ENCODE data around the gene PCCA. TPM values are rescaled to one million over a fixed set of nuclear protein-coding genes. Genes with fewer than 3 reads are reported as not detected.
"Not testable (repeated sequence)": the region's sequence is repeated elsewhere in the genome, so short reads cannot be mapped to it uniquely, and the experiment has no call there.

Gene PCCA
- total and polyA plus RNA-seq, 5 donors = 35.6 to 56.2 (median 54.6) TPM

DNA sequence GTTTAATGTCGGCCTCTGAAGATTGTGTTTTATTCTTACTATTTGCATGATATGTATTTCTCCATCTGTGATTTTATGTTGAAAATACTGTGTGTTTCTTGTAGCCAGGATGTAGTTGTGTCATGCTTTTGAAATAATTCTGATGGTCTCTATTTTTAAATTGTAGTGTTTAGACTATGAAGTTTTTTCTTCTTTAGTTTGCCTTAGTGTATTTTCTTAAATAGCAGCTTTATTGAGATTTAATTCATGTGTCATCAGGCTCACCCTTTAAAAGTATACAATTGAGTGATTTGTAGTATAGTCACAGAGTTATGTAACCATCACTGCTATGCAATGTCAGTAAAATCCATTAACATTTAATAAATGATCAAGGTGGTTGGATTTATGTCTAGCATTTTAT is 74.5 kb downstream of the PCCA start:
- intact Hi-C loops (cut with DNase I) = no loop called here
- WGBS = 85% methylated on average over 1 of the region's 1 CpG
- H3K4me3 ChIP-seq (ENCODE audit: low read length) = no peak overlapping the region
- no peak overlapping the region for H3K27ac ChIP-seq (ENCODE audit: low read length)
- ATAC-seq (no peak), DNase-seq (no peak)
- no peaks in the 10 kb centered on the region for H3K9me3 ChIP-seq (ENCODE audit: control insufficient read depth, low read length)
- no peaks in the 10 kb centered on the region for H3K27me3 ChIP-seq (ENCODE audit: control insufficient read depth, insufficient read depth)
- no peaks in the 10 kb centered on the region for H3K4me1 ChIP-seq (ENCODE audit: control insufficient read depth, insufficient read depth, low read length)

DNA sequence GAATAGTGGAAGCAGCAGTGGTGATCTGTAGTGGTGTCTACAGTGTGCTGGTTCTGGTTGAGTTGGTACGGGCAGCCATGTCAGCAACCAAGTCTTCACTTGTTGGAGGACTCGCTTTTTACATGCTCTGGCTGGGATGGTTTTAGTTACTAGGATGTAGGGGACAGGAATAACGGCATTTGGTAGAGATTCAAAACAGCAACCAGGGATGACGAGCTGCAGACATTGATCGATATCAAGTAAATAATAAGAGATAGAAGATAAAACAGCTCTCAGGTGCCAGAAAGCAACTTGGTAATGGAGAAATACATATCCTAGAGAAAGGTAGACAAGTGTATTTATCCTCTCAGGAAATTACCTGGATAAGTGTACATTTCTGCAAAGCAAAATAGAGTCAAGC is 84.3 kb downstream of the PCCA start:
- no peaks in the 10 kb centered on the region for H3K9me3 ChIP-seq (ENCODE audit: control insufficient read depth, low read length)
- no peaks in the 10 kb centered on the region for H3K27me3 ChIP-seq (ENCODE audit: control insufficient read depth, insufficient read depth)
- H3K4me1 ChIP-seq (ENCODE audit: control insufficient read depth, insufficient read depth, low read length) = no peaks in the 10 kb centered on the region
- intact Hi-C loops (cut with DNase I) = no loop called here
- no peak overlapping the region for H3K27ac ChIP-seq (ENCODE audit: low read length)
- WGBS = 94% methylated on average over 5 of the region's 5 CpGs
- no peak overlapping the region for H3K4me3 ChIP-seq (ENCODE audit: low read length)
- DNase-seq = no peak
- ATAC-seq = no peak

DNA sequence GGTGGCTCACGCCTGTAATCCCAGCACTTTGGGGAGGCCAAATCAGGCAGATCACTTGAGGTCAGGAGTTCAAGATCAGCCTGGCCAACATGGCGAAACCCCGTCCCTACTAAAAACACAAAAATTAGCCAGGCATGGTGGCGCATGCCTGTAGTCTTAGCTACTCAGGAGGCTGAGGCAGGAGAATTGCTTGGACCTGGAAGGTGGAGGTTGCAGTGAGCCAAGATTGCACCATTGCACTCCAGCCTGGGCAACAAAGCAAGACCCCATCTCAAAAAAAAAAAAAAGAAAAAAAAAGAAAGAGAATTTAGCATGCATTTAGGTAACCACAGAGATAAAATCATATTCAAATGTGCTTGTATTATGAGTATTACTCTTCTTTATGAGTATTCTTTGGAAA is 85.6 kb downstream of the PCCA start:
- DNase-seq; H3K4me1 ChIP-seq (ENCODE audit: control insufficient read depth, insufficient read depth, low read length); intact Hi-C loops (cut with DNase I); H3K27me3 ChIP-seq (ENCODE audit: control insufficient read depth, insufficient read depth); H3K27ac ChIP-seq (ENCODE audit: low read length); H3K4me3 ChIP-seq (ENCODE audit: low read length); H3K9me3 ChIP-seq (ENCODE audit: control insufficient read depth, low read length); ATAC-seq: not testable (repeated sequence)
- 98% methylated on average over 4 of the region's 4 CpGs for WGBS

DNA sequence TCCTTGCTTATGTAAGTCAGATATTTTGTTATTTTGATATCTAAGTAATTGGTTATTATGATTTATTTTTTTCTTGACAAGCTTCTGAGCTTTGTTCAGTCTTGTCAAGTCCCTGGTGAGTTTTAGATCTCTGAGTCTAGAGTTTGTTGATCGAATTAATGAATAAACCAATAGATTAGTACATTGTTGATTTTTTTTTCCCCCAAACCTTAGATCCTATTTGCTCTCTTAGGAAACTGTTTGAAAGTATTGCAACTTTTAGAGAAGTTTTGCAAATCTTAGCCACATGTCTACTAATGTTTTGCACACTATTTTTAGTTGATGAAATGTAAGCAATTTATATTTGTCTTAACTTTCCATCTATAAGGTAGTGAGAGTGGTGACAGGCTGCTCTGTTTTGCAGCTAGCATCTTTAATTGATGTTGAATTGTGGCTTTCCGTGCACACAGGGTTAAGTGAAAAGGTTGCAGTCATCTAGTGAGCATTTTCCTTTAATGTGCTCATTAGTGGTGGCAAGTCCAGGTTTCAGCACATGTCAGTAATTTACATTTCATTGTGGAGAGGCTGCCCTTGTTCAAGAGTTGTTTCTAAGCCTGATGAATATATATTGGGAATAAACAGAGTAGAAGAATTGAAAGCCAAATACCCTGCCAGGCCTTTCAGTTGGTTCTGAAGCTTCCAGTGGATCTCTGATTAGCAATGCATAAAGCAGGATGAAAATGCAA is 86.3 kb downstream of the PCCA start:
- ATAC-seq (no peak), DNase-seq (no peak)
- 97% methylated on average over 2 of the region's 2 CpGs for WGBS
- H3K27ac ChIP-seq (ENCODE audit: low read length) = no peak overlapping the region
- no peaks in the 10 kb centered on the region for H3K27me3 ChIP-seq (ENCODE audit: control insufficient read depth, insufficient read depth)
- no peaks in the 10 kb centered on the region for H3K4me1 ChIP-seq (ENCODE audit: control insufficient read depth, insufficient read depth, low read length)
- no peak overlapping the region for H3K4me3 ChIP-seq (ENCODE audit: low read length)
- intact Hi-C loops (cut with DNase I) = no loop called here
- no peaks in the 10 kb centered on the region for H3K9me3 ChIP-seq (ENCODE audit: control insufficient read depth, low read length)

DNA sequence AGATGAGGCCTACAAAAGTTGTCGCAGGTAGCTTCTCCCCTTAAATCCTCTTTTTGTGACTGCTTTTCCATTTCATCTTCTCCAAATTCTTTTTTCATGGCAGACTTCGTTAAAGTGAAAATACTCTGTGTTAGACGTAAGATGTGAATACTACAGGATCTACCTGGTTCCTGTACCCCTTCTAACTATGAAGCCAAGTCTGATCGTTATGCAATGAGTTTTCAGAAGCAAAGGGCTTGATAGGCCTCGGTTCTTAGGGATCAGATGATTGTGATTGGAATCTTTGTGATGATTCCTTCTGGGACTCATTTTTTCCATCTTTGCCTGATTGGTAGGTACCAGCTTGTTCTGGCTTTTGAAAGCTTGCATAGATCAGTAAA is 86.9 kb downstream of the PCCA start:
- ATAC-seq (no peak), DNase-seq (no peak)
- Histone ChIP-seq H3K27me3 (ENCODE audit: control insufficient read depth, insufficient read depth) (no peaks in the 10 kb centered on the region), H3K4me3 (ENCODE audit: low read length) (no peak overlapping the region), H3K9me3 (ENCODE audit: control insufficient read depth, low read length) (no peaks in the 10 kb centered on the region), H3K4me1 (ENCODE audit: control insufficient read depth, insufficient read depth, low read length) (no peaks in the 10 kb centered on the region), H3K27ac (ENCODE audit: low read length) (no peak overlapping the region)
- WGBS = 87% methylated on average over 5 of the region's 5 CpGs
- intact Hi-C loops (cut with DNase I) = no loop called here

DNA sequence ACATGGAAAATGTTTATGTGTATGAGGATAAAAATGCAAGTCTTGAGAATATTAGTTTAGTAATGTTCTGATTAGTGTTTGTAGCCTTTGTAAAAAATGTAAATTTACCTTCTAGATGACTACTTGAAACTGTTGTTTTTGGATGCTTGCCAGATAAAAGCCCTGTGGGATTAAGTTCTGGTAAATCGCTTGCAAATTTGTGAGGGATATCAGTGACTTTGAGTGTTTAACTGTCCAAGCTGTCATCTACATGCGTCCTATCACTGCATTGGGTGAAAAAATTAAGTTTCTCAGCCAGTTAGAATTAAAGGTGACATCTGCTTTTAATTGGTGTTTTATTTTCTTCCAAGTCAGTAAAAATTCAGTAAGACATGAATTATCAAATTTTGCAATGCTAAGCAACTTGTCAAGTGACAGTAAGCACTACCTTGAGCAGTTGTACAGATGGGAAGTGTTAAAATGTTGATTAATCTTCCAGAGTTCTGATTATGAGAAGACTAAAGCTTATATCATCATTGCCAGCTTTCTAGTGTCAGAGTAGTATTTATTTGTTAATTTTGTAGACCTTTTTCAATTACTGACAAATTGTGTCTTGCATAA is 88.0 kb downstream of the PCCA start:
- Histone ChIP-seq H3K4me1 (ENCODE audit: control insufficient read depth, insufficient read depth, low read length) (no peaks in the 10 kb centered on the region), H3K4me3 (ENCODE audit: low read length) (no peak overlapping the region), H3K27me3 (ENCODE audit: control insufficient read depth, insufficient read depth) (no peaks in the 10 kb centered on the region), H3K27ac (ENCODE audit: low read length) (no peak overlapping the region), H3K9me3 (ENCODE audit: control insufficient read depth, low read length) (no peaks in the 10 kb centered on the region)
- ATAC-seq = no peak
- intact Hi-C loops (cut with DNase I) = no loop called here
- DNase-seq = no peak
- 43% methylated on average over 2 of the region's 2 CpGs for WGBS

DNA sequence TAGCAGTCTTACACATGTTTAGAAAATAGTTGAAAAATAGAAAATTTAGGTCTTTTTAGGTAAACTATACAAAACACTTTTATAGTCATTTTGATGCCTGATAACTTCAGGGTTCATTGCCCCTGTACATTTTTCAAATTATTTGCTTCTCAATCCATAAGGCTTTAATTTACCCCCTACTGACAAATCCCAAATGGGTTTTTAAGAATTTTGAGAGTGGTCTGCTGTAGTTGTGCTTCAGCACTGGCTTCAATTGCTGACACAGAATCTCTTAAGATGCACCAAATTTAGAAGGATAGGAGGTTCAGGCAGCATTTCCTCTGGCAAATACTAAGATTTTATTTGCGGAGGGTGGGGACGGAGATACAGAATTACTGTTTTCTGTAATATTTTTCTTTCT is 89.4 kb downstream of the PCCA start:
- DNase-seq = no peak
- no peaks in the 10 kb centered on the region for H3K27me3 ChIP-seq (ENCODE audit: control insufficient read depth, insufficient read depth)
- intact Hi-C loops (cut with DNase I) = no loop called here
- H3K27ac ChIP-seq (ENCODE audit: low read length) = no peak overlapping the region
- 98% methylated on average over 2 of the region's 2 CpGs for WGBS
- H3K4me1 ChIP-seq (ENCODE audit: control insufficient read depth, insufficient read depth, low read length) = no peaks in the 10 kb centered on the region
- ATAC-seq = no peak
- no peak overlapping the region for H3K4me3 ChIP-seq (ENCODE audit: low read length)
- H3K9me3 ChIP-seq (ENCODE audit: control insufficient read depth, low read length) = no peaks in the 10 kb centered on the region

DNA sequence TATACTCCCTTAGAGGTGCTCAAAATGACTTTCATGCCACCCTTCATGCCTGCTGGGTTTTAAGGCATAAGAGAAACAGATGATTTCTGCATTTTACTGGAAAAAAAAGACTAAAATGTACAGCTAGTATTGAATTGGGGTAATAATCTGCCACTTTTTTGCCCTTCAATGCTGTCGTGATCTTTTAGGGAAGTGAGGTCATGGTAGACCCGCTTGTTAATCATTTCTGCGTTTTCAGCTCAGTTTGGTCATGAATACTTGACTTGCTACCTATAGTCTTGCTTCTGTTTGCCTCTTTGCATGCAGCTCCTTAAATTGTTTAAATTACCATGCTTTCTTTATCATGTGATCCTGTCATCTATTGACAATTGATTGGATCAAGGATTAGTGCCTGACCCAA is 90.4 kb downstream of the PCCA start:
- H3K27ac ChIP-seq (ENCODE audit: low read length) = no peak overlapping the region
- H3K4me1 ChIP-seq (ENCODE audit: control insufficient read depth, insufficient read depth, low read length) = no peaks in the 10 kb centered on the region
- no peak for DNase-seq
- no peaks in the 10 kb centered on the region for H3K9me3 ChIP-seq (ENCODE audit: control insufficient read depth, low read length)
- WGBS = 90% methylated on average over 3 of the region's 3 CpGs
- no peak for ATAC-seq
- intact Hi-C loops (cut with DNase I) = no loop called here
- no peak overlapping the region for H3K4me3 ChIP-seq (ENCODE audit: low read length)
- H3K27me3 ChIP-seq (ENCODE audit: control insufficient read depth, insufficient read depth) = no peaks in the 10 kb centered on the region

DNA sequence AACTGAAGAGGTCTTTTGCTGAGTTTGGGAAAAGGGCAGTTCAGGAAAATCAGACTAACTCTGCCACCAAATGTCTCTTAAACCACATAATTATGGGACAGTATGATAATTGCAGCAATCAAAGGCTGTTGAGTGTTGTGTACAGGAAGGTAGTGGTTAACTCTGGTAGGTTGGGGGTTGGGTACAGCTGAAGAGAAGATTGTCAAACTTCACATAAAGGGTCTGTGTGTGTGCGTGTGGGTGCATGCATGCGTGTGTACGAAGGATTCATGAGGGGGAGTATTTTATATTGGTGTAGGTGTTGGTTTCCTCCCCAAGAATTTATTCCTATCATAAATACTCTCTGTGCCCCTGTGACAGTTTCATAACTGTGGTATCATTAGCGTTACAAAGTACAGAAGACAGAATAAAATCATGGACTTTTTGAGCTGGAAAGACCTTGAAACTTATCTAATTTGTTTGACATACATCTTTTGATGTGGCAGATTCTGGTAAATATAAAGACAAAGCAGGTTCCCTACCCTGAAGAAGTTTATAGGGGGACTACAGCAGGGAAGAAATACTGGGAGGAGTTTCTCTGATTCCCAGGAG is 94.1 kb downstream of the PCCA start:
- intact Hi-C loops (cut with DNase I) = no loop called here
- no peak for ATAC-seq
- no peak for DNase-seq
- H3K4me3 ChIP-seq (ENCODE audit: low read length) = no peak overlapping the region
- H3K27ac ChIP-seq (ENCODE audit: low read length) = no peak overlapping the region
- H3K27me3 ChIP-seq (ENCODE audit: control insufficient read depth, insufficient read depth) = no peaks in the 10 kb centered on the region
- H3K4me1 ChIP-seq (ENCODE audit: control insufficient read depth, insufficient read depth, low read length) = no peaks in the 10 kb centered on the region
- no peaks in the 10 kb centered on the region for H3K9me3 ChIP-seq (ENCODE audit: control insufficient read depth, low read length)
- 85% methylated on average over 4 of the region's 4 CpGs for WGBS

DNA sequence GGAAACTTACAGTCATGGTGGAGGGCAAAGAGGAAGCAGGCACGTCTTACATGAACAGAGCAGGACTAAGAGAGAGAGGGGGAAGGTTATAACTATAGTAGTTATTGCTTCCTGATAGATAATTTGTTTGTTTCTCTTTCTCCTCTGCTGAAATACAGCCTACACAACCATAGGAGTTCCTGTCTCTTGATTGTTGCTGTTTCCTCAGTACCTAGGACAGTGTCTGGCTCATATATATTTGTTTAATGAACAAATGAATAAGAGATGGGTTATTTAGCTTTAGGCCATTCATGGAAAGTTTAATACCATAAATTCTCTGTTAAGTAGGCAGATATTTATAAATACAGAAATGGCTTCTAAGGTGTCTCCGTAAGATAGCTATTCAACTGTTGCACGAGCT is 95.2 kb downstream of the PCCA start:
- H3K27me3 ChIP-seq (ENCODE audit: control insufficient read depth, insufficient read depth) = no peaks in the 10 kb centered on the region
- no peak overlapping the region for H3K4me3 ChIP-seq (ENCODE audit: low read length)
- no peak overlapping the region for H3K27ac ChIP-seq (ENCODE audit: low read length)
- no peaks in the 10 kb centered on the region for H3K9me3 ChIP-seq (ENCODE audit: control insufficient read depth, low read length)
- DNase-seq = no peak
- 88% methylated on average over 3 of the region's 3 CpGs for WGBS
- intact Hi-C loops (cut with DNase I) = no loop called here
- no peak for ATAC-seq
- no peaks in the 10 kb centered on the region for H3K4me1 ChIP-seq (ENCODE audit: control insufficient read depth, insufficient read depth, low read length)

DNA sequence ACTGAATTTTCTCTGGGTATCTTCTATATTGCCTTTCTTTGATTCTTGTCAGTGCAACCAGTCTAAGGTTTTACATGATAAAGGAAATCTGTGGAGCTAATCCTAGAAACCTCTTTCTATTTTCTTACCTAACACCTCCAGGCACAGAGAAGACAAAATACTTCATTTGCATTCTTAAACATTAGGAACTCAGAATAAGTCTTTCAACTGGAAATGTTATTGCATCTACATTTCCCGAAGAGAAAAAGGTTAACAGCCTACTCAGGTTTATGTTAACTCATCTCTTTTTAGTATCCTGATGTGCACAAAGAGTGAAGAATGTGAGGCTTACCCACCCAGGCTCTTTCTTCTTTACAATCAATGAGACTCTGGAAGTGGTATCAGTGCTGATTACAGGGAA is 106.7 kb downstream of the PCCA start:
- 38% methylated on average over 1 of the region's 1 CpG for WGBS
- H3K4me1 ChIP-seq (ENCODE audit: control insufficient read depth, insufficient read depth, low read length) = no peaks in the 10 kb centered on the region
- ATAC-seq (no peak), DNase-seq (no peak)
- intact Hi-C loops (cut with DNase I) = no loop called here
- H3K4me3 ChIP-seq (ENCODE audit: low read length) = no peak overlapping the region
- no peaks in the 10 kb centered on the region for H3K27me3 ChIP-seq (ENCODE audit: control insufficient read depth, insufficient read depth)
- H3K27ac ChIP-seq (ENCODE audit: low read length) = no peak overlapping the region
- no peaks in the 10 kb centered on the region for H3K9me3 ChIP-seq (ENCODE audit: control insufficient read depth, low read length)
